ENCODE measurements around the gene PIK3C2B.
"Not testable (repeated sequence)": the region's sequence is repeated elsewhere in the genome, so short reads cannot be mapped to it uniquely, and the experiment has no call there.

The PIK3C2B gene

DNA sequence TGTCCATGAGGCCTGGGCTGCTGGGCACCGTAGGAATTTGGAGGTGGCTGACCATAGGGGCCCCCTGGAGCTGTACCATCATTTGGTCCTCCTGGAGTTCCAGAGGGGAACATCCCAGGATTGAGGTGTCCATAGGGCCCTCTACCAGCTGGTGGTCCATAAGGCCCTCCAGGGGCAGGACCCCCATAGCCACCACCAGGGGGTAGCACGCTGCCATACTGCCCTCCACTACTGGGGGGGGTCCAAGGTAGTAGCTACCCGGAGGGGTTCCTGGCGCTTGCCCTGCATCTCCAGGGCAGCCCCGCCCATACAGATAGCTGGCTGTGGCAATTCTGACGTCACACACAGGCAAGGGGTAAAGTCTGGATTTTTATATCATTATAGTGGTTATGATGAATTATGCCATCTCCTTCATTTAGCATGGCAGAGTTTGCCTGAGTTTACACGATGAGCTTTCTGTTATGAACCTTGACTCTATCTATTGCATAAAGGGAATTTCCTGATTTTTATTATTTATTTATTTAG is 34.8 kb upstream of the PIK3C2B start:
- no peak for TF ChIP-seq BHLHE40 (IDR thresholded peaks at IDR 0.05; ENCODE audit: borderline replicate concordance)
- no peak for TF ChIP-seq CTBP1 (IDR thresholded peaks at IDR 0.05; ENCODE audit: borderline replicate concordance)
- TF ChIP-seq ELF4 (IDR thresholded peaks at IDR 0.05): no peak
- TF ChIP-seq L3MBTL2 (conservative IDR thresholded peaks at IDR 0.05): no peak
- no peak for TF ChIP-seq LEF1 (IDR thresholded peaks at IDR 0.05; ENCODE audit: borderline replicate concordance)
- no peak for TF ChIP-seq TARDBP (IDR thresholded peaks at IDR 0.05)
- no peak for TF ChIP-seq SUZ12 (IDR thresholded peaks at IDR 0.05)
- no peak for TF ChIP-seq ARNT (IDR thresholded peaks at IDR 0.05)
- TF ChIP-seq NFRKB (IDR thresholded peaks at IDR 0.05): no peak
- TF ChIP-seq, protein P1, sequence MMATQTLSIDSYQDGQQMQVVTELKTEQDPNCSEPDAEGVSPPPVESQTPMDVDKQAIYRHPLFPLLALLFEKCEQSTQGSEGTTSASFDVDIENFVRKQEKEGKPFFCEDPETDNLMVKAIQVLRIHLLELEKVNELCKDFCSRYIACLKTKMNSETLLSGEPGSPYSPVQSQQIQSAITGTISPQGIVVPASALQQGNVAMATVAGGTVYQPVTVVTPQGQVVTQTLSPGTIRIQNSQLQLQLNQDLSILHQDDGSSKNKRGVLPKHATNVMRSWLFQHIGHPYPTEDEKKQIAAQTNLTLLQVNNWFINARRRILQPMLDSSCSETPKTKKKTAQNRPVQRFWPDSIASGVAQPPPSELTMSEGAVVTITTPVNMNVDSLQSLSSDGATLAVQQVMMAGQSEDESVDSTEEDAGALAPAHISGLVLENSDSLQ (IDR thresholded peaks at IDR 0.05): no peak
- TF ChIP-seq FOXA1 (IDR thresholded peaks at IDR 0.05): no peak
- TF ChIP-seq HDGF (IDR thresholded peaks at IDR 0.05; ENCODE audit: borderline replicate concordance): no peak
- TF ChIP-seq FOXM1 (IDR thresholded peaks at IDR 0.05; ENCODE audit: borderline replicate concordance): no peak
- TF ChIP-seq FOXK2 (IDR thresholded peaks at IDR 0.05): no peak
- POLR2A ChIA-PET: interaction anchor here (1.3 kb wide), 1 partner anchor 13 kb away, joined by 6 read pairs; the partner anchor contains the start of gene MDM4
- no peak for DNase-seq (ENCODE audit: extremely low spot score)
- CTCF ChIA-PET: interaction anchor here (0.6 kb wide), 2 partner anchors 12 to 24 kb away, joined by 3 read pairs; no protein-coding TSS in a partner anchor

DNA sequence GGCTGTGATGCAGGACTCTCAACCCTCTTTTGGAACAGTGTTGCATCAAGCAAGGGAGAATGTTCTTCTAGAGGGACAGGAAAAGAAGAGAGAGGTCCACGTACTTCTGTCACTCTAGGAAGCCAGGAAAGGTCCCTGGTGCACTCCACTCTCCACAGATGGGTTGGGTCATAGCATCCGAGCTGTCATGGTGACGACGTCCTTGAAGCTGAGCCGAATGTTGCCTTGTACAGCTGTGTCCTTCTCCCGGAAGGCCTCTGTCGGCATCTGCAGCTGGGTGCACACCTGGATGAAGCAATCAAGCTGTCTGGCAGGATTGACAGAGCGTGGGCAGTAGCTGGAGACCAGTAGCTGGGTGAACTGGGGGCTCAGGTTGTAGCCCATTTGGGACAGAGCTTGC is 34.1 kb upstream of the PIK3C2B start:
- ChIA-PET POLR2A (interaction anchor here (1.3 kb wide), 1 partner anchor 13 kb away, joined by 6 read pairs; the partner anchor contains the start of gene MDM4), CTCF (interaction anchor here (0.6 kb wide), 1 partner anchor 11 kb away, joined by 3 read pairs; no protein-coding TSS in a partner anchor)

DNA sequence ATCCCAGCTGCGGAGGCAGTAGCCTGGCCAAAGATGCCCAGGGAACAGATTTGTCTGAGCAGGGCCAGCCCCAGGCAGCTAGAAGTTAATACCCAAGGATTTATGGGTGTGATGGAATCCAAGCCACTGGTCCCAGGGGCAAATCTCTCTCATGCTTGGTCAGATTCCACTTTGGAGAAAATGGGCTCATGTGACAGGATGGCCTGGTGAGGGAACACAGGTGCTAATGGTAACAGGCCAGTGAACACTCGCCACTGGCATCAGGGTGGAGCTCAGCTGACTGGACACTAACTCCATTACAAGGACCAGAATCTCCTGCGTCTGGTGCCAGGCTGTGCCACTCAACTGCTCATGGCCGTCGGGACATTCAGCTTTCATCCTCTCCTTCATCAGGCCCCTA is 33.6 kb upstream of the PIK3C2B start:
- no peak for DNase-seq (ENCODE audit: extremely low spot score)
- ChIA-PET POLR2A (no interaction called here), CTCF (no interaction called here)
- no peak for TF ChIP-seq CTBP1 (IDR thresholded peaks at IDR 0.05; ENCODE audit: borderline replicate concordance)
- no peak for TF ChIP-seq ELF4 (IDR thresholded peaks at IDR 0.05)
- TF ChIP-seq SP1 (IDR thresholded peaks at IDR 0.05): no peak

More for the DNA sequence above, 34.1 kb upstream of the PIK3C2B start:
- no peak for DNase-seq (ENCODE audit: extremely low spot score)
- no peak for TF ChIP-seq L3MBTL2 (conservative IDR thresholded peaks at IDR 0.05)
- TF ChIP-seq BHLHE40 (IDR thresholded peaks at IDR 0.05; ENCODE audit: borderline replicate concordance): no peak
- TF ChIP-seq ARNT (IDR thresholded peaks at IDR 0.05): no peak
- no peak for TF ChIP-seq LEF1 (IDR thresholded peaks at IDR 0.05; ENCODE audit: borderline replicate concordance)
- no peak for TF ChIP-seq SP1 (IDR thresholded peaks at IDR 0.05)
- TF ChIP-seq CTBP1 (IDR thresholded peaks at IDR 0.05; ENCODE audit: borderline replicate concordance): no peak
- no peak for TF ChIP-seq SUZ12 (IDR thresholded peaks at IDR 0.05)
- TF ChIP-seq TARDBP (IDR thresholded peaks at IDR 0.05): no peak
- TF ChIP-seq, protein P1 (IDR thresholded peaks at IDR 0.05): no peak
- no peak for TF ChIP-seq NFRKB (IDR thresholded peaks at IDR 0.05)
- TF ChIP-seq FOXA1 (IDR thresholded peaks at IDR 0.05): no peak
- no peak for TF ChIP-seq FOXK2 (IDR thresholded peaks at IDR 0.05)

DNA sequence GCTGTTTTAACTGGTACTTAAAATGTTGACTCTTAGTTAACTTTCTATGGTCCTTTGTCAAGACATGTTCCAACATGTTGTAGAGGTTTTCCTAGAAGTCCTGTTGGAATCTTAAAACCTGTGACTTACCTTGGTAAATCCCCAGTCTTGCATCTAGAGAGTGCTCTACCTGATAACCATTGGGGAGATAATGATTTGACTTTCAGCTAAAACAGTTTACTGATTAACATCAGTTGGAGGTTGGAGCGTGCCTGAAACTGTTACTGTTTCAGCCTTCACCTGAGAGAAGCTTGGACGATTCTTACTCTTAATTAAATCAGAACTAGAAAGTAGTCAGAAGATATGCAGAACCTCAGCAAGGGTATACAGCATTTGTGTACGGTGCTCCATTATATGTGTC is 30.4 kb upstream of the PIK3C2B start:
- ChIA-PET CTCF (no interaction called here), POLR2A (interaction anchor here (2.3 kb wide), 1 partner anchor 9 kb away, joined by 20 read pairs; the partner anchor contains the start of gene MDM4)
- no peak for DNase-seq (ENCODE audit: extremely low spot score)
- TF ChIP-seq SP1 (IDR thresholded peaks at IDR 0.05) (no peak), CTBP1 (IDR thresholded peaks at IDR 0.05; ENCODE audit: borderline replicate concordance) (no peak), FOXM1 (IDR thresholded peaks at IDR 0.05; ENCODE audit: borderline replicate concordance) (no peak), FOXK2 (IDR thresholded peaks at IDR 0.05) (no peak), ZNF384 (IDR thresholded peaks at IDR 0.05) (no peak), FOXA1 (IDR thresholded peaks at IDR 0.05) (no peak), LEF1 (IDR thresholded peaks at IDR 0.05; ENCODE audit: borderline replicate concordance) (no peak), L3MBTL2 (conservative IDR thresholded peaks at IDR 0.05) (no peak), SUZ12 (IDR thresholded peaks at IDR 0.05) (no peak)
- TF ChIP-seq, protein P1 (IDR thresholded peaks at IDR 0.05): no peak

DNA sequence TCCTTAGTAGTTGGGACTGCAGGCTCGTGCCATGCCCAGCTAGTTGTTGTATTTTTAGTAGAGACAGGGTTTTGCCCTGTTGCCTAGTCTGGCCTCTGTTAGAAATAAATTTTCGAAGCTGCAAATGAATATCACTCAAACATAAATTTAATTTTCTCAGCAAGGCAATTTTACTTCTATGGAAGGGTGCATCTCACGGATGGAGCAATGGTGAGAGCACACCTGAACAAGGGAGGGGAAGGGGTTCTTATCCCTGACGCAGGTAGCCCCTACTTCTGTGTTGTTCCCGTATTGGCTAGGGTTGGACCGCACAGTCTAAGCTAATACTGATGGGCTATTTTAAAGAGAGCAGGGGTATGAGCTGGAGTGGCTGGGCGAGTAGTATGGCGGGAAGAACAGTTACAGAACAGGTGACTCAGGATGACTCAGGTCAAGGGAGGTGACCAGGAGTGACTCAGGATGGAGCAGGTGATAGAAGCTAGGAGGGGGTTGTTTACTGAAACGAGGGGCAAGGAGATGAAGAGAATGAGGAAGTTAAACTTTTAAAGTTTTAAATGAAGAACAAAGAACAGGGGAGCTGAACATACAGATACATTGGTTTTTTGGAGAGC is 29.1 kb upstream of the PIK3C2B start:
- DNase-seq (ENCODE audit: extremely low spot score): no peak
- POLR2A ChIA-PET: interaction anchor here (2.3 kb wide), 1 partner anchor 8 kb away, joined by 20 read pairs; the partner anchor contains the start of gene MDM4
- TF ChIP-seq ARNT (IDR thresholded peaks at IDR 0.05) (no peak), FOXM1 (IDR thresholded peaks at IDR 0.05; ENCODE audit: borderline replicate concordance) (no peak), FOXK2 (IDR thresholded peaks at IDR 0.05) (no peak), BHLHE40 (IDR thresholded peaks at IDR 0.05; ENCODE audit: borderline replicate concordance) (no peak), ZNF384 (IDR thresholded peaks at IDR 0.05) (no peak), ELF4 (IDR thresholded peaks at IDR 0.05) (no peak), LEF1 (IDR thresholded peaks at IDR 0.05; ENCODE audit: borderline replicate concordance) (no peak), L3MBTL2 (conservative IDR thresholded peaks at IDR 0.05) (no peak), SUZ12 (IDR thresholded peaks at IDR 0.05) (no peak), NFRKB (IDR thresholded peaks at IDR 0.05) (no peak), TARDBP (IDR thresholded peaks at IDR 0.05) (no peak)
- TF ChIP-seq, protein P1 (IDR thresholded peaks at IDR 0.05): no peak
- CTCF ChIA-PET: no interaction called here

DNA sequence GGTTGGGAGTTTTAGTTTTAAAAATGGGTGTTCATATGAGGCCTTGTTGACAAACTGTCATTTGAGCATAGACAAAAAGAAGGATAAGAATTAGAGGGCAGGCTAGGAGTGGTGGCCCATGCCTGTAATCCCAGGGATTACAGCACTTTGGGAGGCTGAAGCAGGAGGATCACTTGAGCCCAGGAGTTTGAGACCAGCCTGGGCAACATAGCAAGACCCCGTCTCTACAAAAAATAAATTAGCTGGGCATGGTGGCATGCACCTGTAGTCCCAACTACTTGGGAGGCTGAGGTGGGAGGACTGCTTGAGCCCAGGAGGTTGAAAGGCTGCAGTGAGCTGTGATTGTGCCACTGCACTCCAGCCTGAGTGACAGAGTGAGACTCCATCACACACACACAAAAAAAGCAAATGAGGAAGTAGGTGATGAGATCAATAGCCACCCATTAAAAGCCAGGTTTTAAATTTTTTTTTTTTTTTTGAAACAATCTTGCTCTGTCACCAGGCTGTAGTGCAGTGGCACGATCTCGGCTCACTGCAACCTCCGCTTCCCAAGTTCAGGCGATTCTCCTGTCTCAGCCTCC is 27.4 kb upstream of the PIK3C2B start:
- CTCF ChIA-PET: interaction anchor here (0.7 to 1.1 kb wide), 2 partner anchors 285 to 855 kb away, joined by 3 to 5 read pairs; no protein-coding TSS in a partner anchor
- DNase-seq (ENCODE audit: extremely low spot score); POLR2A ChIA-PET: not testable (repeated sequence)
